ENCODE results near the gene TFDP2. TPM values are rescaled to one million over a fixed set of nuclear protein-coding genes. Genes with fewer than 3 reads are reported as not detected.
A peak's percentile ranks its signal among the peaks of the same experiment; 100 is the strongest.

Gene TFDP2
- total and polyA plus RNA-seq, 12 donors, result 11.0 to 77.8 (median 54.3) TPM

GRCh38 chr3:142004025-142004424 lies 145.3 kb downstream of the TFDP2 start:
- Histone ChIP-seq H3K9me3 (no peaks in the 10 kb centered on the region), H3K4me3 (no peak overlapping the region), H3K27ac (no peak overlapping the region), H3K27me3 (no peaks in the 10 kb centered on the region), H3K36me3 (peaks cover 0 to 13% (median 0%) of the 10 kb centered on the region in 9 donors), H3K4me1 (peaks cover 0 to 4% (median 0%) of the 10 kb centered on the region in 9 donors)
- intact Hi-C loops (cut with DNase I), result no loop called here
- no peak for TF ChIP-seq CTCF (IDR thresholded peaks at IDR 0.05)
- ATAC-seq (no peak), DNase-seq (no peak)

GRCh38 chr3:142003291-142003690 lies 146.1 kb downstream of the TFDP2 start:
- intact Hi-C loops (cut with DNase I), result no loop called here
- no peak overlapping the region for H3K27ac ChIP-seq
- H3K9me3 ChIP-seq, result no peaks in the 10 kb centered on the region
- 97 to 98% methylated on average over 3 of the region's 3 CpGs for WGBS, 2 donors
- peaks cover 0 to 13% (median 0%) of the 10 kb centered on the region in 9 donors for H3K36me3 ChIP-seq
- DNase-seq (no peak), ATAC-seq (no peak)
- no peak for TF ChIP-seq CTCF (IDR thresholded peaks at IDR 0.05)
- H3K27me3 ChIP-seq, result no peaks in the 10 kb centered on the region
- peaks cover 0 to 4% (median 0%) of the 10 kb centered on the region in 9 donors for H3K4me1 ChIP-seq
- no peak overlapping the region for H3K4me3 ChIP-seq

DNA sequence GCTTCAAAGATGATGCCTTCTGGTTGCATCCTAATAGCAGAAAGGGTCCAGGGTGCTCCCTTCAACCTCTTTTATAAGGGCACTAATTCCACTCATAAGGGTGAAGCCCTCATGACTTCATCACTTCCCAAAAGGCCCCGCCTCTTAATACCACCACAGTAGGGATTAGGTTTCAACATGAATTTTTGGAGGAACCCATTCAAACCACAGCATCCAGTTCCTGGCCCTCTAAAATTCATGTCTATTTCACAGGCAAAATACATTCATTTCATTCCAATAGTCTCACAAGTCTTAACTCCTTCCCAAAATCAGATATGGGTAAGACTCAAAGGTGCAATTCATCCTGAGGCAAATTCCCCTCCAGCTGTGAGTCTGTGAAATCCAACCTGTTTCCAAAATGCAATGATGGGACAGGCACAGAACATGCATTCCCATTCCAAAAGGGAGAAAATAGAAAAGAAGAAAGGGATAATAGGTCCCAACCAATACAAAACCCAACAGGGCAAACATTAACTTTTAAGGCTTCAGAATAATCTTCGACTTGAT lies 148.9 kb downstream of the TFDP2 start:
- no peak overlapping the region for H3K27ac ChIP-seq
- no peaks in the 10 kb centered on the region for H3K9me3 ChIP-seq
- H3K4me1 ChIP-seq, result peaks cover 0 to 7% (median 0%) of the 10 kb centered on the region in 9 donors
- no peak overlapping the region for H3K4me3 ChIP-seq
- no peak for TF ChIP-seq CTCF (IDR thresholded peaks at IDR 0.05)
- intact Hi-C loops (cut with DNase I), result no loop called here
- DNase-seq, result no peak
- H3K27me3 ChIP-seq, result no peaks in the 10 kb centered on the region
- ATAC-seq, result no peak
- WGBS, 2 donors, result 99 to 100% methylated on average over 2 of the region's 2 CpGs
- peaks cover 0 to 13% (median 0%) of the 10 kb centered on the region in 9 donors for H3K36me3 ChIP-seq

GRCh38 chr3:141998669-141999290 lies 150.6 kb downstream of the TFDP2 start:
- no peaks in the 10 kb centered on the region for H3K9me3 ChIP-seq
- H3K36me3 ChIP-seq, result peaks cover 0 to 5% (median 0%) of the 10 kb centered on the region in 9 donors
- 69 to 82% methylated on average over 4 of the region's 4 CpGs for whole genome bisulfite sequencing, 2 donors
- no peaks in the 10 kb centered on the region for H3K27me3 ChIP-seq
- peak in 7 of 9 donors; percentile 12 to 50 (median 41) for TF ChIP-seq CTCF (IDR thresholded peaks at IDR 0.05)
- peaks cover 0 to 12% (median 3%) of the 10 kb centered on the region in 9 donors for H3K4me1 ChIP-seq
- ATAC-seq (no peak), DNase-seq (no peak)
- intact Hi-C loops (cut with DNase I), result no loop called here
- no peak overlapping the region for H3K4me3 ChIP-seq
- no peak overlapping the region for H3K27ac ChIP-seq
